GM21360 (cell line): ENCODE results near the gene POU2AF2.
"Not testable (repeated sequence)": the region's sequence is repeated elsewhere in the genome, so short reads cannot be mapped to it uniquely, and the experiment has no call there.

ENCODE experiments used
- ATAC-seq: cut with Tn5 transposase; IDR thresholded peaks from one replicate; pipeline ENCODE4 v1.9.1; 2021; ENCODE audit warnings: mild to moderate bottlenecking, moderate library complexity; ENCODE audit not compliant: unreplicated experiment

Gene POU2AF2

DNA sequence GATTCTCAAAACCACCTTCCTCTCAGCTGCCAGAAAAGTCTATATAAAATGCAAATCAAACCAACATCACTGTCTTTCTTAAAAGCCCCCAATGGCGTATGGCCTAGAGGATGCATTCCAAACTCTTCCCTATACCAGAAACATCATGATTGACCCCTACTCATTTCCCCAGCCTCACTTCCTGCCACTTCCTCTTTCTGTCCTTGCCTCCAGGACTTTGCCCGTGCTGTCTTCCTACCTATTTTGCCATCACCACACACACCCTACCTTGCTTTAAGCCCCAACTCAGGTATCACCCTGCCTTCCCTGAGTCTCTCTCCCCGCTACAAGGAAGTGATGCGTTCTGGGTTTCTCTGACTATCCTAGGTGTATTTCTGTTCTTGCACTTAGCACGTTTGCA, 8.1 kb downstream of the POU2AF2 start:
- no peak for ATAC-seq

DNA sequence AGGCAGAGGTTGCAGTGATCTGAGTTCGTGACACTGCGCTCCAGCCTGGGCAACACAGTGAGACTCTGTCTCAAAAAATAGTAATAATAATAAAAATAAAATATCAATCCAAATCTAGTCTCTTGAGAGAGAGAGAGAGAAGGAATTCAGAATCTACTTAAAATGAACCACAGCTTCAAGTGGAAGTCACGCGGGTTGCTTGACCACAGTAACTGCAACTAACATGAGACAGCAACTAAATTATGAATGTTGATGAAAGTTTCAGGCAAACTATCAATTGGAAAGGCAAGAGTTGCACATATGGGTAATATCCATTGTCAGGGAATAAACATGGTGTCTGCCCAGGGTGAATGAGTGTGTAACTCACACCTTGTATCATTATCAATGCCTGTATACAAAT, 12.5 kb downstream of the POU2AF2 start:
- no peak for ATAC-seq

DNA sequence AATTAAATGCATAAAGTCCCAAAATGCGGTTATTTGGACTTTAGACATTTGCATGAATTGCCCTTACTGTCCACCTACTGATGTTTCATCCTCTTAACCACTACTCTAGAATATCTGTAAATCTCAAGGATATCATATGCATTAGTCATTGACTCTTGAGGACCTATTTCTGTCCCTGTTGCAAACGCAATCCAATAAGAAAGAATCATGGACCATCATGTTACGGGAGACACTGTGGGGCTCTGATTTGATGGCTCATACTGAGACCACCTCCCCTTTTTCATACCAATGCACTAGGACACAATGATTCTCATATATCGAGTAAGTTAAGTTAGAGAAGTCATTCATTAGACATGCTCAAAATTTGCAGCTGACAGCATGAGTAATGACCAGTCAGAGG, 14.4 kb downstream of the POU2AF2 start:
- ATAC-seq = no peak

DNA sequence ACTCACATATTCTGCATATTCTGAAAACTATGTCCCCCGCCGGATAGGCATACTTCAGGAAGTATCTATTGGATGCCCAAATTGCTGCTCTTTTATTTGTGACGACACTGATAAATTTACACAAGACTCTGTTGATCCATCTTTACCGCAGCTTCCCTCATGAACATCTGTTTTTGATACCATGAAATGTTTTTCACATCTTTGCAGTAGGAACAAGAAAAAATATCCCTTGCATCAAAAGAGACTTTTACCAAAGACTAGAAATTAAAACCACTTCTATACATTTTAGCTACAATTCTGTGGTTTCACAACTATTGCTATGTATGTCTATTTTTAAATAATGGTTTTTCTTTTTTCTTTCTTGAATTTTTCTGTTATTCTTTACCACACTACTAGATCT, 15.3 kb downstream of the POU2AF2 start:
- no peak for ATAC-seq

DNA sequence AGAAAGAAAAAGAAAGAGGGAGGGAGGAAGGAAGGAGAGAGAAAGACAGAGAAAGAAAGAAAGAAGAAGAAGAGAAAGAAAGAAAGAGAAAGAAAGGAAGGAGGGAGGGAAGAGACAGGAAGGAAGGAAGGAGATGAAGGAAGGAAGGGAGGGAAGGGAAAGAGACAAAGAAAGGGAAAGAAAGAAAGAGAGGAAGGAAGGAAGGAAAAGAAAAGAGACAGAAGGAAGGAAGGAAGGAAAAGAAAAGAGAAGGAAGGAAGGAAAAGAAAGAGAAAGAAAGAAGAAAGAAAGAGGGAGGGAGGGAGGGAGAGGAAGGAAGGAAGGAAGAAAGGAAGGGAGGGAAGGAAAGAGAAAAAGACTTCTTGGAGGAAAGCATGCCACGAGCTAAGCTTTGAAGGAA, 19.1 kb downstream of the POU2AF2 start:
- no peak for ATAC-seq

DNA sequence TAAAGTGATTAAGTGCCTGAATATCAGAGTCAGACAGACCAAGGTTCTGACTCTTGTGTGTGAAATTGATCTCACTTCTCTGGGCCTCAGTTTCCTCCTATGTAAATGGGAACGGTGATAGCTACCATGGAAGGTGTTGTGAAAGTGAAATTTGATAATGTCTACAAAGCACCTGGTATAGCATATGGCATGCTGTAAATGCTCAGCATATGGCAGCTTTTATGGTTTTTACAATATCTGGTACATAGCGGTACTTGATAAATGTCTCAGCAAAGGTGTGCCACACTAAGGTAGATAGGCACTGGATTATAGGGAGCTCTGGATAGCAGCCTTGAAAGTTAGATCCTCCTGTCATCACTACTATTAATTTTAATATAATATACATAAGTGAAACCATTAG, 19.9 kb downstream of the POU2AF2 start:
- no peak for ATAC-seq

DNA sequence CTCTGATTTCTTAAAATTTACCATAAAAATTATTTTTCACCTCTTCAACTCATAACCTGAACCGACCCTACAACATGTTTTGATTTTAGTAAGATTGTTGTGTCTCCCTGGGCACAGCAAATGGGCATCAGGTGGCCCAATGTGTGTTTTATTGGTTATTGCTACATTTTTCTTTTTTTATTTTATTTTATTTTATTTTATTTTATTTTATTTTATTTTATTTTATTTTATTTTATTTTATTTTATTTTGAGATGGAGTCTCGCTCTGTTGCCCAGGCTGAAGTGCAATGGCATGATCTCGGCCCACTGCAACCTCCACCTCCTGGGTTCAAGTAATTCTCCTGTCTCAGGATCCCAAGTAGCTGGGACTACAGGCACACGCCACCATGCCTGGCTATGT, 22.8 kb downstream of the POU2AF2 start:
- ATAC-seq = not testable (repeated sequence)

DNA sequence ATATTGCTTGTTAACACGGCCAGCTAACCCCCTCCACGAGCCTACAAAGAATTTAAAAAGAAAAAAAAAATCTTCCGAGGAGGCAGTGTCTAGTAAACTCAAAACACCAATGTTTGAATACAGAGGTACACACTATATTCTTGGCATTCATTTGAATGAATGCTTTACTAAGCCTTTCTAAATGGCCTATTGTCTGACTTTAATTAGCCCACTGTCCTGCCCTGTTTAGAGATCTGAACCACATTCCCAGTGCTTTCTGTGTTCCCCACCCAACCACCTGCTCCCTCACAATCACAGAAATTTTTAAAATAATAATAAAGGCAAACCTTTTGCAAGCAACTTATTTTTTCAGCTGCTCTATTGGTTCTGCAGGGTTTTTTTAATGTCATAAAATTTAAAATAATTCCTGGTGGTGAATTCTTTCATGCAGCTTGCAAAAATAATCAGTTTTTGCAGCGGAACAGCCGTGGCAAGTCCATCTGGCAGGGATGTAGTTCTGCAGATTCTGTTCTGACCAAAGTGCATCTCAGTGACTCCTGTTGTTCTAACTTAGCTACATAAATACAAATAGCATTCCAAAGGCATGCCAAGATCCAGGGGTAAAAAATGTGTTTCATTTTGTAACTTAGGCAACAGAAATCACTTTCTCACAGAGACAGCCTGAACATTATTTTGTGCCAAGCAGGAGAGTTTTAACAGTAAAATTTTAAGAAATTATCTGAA, 23.8 kb downstream of the POU2AF2 start:
- no peak for ATAC-seq

DNA sequence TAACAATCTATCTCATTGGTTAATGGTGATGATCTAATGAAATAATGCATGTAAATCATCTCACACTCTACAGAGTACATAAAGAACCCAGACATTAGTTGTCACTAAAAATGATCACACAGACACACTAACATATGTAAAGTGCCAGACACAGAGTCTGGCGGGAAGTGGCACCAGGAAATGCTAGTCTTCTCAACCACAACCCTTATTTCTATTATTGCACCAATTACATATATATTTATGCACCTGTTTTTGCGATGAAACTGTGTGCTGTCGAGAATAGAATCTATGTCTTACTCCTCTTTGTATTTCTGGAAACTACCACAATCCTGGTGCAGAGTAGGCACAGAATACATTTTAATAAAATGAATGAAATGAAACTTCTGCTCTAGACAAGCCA, 26.9 kb downstream of the POU2AF2 start:
- no peak for ATAC-seq

DNA sequence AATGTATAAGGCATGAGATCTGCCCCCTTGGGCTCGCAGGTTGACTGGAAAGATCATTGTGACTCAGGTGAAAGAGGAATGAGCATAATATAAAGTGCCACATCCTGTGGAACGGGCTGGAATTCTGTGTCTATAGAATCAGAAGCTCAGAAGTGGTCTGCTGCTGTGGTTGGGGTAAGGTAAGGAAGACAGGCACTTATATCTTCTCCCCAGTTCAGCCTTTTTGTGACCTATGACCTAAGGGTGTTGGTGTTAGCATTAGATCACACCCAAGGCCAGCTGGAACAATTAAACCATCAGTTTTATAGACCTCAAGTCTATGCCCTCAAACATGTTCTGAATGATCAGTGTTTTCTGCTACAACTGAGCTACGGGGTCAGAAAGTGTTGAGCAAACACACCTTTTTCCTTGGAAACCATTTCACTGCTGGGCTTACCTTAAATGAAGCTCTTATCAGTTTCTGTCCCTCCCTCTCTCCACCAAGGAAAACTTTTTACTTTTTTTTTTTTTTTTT, 37.1 kb downstream of the POU2AF2 start:
- no peak for ATAC-seq

DNA sequence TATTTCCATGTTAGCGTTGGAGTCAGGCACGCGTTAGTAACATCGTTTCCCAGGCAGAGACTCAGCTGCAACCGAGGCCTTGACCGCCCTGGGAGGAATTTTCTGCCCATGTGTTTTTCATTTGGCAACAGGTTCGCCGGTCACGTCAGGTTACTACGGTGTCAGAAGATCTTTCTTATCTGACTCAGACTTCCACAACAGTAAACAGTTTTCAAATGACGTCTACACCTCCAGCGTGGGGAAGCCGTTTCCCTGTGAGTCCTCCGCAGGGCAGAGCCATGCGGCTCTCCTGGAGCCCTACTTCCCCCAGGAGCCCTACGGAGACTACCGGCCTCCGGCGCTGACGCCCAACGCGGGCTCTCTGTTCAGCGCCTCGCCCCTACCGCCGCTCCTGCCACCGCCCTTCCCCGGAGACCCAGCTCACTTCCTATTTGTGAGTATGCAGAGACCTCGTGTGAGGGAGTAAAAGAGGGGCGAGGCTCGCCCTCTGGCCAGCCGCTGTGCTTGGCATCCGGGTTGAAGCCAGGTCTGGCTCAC, 38.5 kb downstream of the POU2AF2 start:
- no peak for ATAC-seq

DNA sequence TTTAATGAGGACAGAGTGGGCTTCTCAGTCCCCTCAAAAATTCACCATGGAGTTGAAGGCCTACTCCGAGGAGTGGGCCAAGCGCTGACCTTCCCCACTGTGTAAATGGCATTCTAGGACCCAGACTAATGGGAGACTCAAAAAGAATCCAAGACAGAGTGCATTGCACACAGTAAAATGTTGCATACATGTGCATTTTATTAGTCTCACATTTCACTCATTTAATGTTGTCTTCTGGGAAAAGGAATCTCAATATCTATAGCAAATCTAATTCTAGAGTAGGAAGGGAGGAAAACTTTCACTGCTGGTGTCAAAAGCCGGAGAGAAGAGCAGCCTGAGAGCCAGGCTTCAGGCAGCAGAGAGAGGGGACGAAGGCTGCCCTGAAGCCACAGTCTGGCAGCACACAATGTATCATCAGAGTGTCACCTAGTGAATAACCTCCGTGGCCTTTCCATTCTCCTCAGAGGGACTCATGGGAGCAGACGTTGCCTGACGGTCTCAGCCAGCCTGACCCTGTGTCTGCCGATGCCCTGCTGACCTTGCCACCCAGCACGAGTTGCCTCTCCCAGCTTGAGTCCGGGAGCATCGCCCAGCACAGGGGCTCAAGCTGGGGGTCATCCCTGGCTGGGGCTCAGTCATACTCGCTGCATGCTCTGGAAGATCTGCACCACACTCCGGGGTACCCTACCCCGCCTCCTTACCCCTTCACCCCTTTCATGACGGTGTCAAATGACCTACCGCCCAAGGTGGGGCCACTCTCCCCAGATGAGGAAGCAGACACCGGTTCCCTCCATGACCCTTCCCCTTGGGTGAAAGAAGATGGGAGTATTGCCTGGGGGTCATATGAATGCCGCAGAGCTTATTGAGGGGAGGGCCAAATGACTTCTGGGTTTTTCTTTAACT, 39.9 kb downstream of the POU2AF2 start:
- ATAC-seq = no peak

DNA sequence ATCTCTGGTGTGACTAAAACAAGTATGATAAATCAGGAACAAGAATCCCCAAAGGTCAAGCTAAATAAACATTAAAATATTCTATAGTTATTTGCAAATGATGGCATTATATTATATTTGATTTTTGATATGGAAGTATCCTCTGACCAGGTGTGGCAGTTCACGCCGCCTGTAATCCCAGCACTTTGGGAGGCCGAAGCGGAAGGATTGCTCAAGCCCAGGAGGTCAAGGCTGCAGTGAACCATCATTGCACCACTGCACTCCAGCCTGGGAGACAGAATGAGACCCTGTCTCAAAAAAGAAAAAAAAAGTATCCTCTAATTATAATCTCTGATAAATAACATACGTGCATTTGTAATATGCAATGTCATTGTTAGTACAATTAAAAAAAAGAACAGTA, 46.2 kb downstream of the POU2AF2 start:
- no peak for ATAC-seq

DNA sequence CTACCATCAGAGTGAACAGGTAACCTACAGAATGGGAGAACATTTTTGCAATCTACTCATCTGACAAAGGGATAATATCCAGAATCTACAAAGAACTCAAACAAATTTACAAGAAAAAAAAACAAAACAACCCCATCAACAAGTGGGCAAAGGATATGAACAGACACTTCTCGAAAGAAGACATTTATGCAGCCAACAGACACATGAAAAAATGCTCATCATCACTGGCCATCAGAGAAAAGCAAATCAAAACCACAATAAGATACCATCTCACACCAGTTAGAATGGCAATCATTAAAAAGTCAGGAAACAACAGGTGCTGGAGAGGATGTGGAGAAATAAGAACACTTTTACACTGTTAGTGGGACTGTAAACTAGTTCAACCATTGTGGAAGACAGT, 46.9 kb downstream of the POU2AF2 start:
- not testable (repeated sequence) for ATAC-seq

DNA sequence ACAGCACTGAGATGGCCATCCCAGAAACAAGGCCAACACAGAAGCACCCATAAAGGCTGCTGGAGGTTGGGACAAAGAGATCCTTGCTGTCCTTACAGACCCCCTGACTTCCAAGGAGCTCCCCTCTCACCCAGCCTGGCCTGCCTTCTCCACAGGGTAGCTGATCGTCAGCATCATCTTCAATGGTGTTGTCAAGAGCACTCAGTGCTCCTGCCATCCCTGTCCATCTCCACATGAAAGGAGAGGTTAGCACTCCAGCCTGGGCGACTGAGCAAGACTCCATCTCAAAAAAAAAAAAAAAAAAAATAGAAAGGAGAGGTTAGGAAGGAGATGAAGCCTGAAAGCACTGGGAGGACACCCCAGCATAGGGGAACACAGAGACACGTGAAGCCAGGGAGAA, 50.7 kb downstream of the POU2AF2 start:
- ATAC-seq = no peak

DNA sequence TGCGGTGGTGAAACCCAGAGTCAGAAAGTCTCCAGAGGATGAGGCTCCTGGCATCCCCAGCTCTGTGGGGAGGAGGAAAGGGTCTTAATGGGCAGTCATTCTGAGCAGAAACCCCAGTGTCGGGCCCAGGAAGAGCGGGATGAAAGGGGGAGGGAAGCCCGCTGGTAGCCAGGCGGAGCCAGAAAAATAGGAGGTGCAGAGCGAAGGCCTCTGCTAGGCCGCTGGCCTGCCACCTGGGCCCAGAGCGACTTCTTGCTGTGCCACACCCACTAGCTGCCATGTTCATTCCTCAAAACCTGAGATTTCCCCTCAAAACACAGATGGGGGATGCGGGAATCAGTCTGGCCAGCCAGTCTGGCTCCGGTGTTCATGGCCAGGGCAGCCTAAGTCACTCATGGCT, 52.2 kb downstream of the POU2AF2 start:
- ATAC-seq = no peak

DNA sequence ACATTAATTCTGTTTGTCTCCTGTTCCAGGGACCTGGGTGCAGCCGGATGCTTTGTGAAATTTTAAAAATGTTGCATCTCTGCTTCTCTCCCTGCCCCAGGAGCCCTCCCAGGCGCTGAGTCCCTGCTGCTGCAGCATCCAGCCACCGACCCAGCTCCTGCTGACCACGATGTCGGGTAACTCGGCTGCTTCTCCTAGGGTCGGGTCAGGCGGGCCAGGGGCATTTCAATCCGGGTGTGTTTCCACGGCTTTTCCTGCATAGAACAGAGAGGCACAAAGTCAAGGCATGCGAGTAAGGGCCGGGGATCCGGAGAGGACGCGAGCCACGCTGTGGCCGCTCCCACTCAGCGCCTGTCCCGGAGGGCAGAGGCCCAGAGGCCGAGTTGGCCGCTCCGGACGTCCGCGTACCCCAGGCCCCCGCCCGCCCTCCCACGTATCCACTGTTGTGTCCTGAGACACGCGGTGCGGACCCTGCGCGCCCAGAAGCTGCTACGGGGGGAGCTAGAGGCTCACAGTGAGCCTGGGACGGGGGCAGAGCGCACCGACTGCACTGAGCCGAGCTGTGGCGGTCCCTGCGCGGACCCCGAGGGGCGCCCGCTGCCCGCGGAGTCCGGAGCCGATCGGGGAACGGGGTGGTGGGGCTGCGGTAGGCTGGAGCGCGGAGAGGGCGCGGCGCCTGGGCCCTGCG, 53.0 kb downstream of the POU2AF2 start, which contains the start of gene POU2AF3:
TSS of gene POU2AF3 (plus strand) at position 134 of the 688 bp plus-strand sequence. CDS start at position 170, 36 bp downstream.
- peak; percentile 32 for ATAC-seq

DNA sequence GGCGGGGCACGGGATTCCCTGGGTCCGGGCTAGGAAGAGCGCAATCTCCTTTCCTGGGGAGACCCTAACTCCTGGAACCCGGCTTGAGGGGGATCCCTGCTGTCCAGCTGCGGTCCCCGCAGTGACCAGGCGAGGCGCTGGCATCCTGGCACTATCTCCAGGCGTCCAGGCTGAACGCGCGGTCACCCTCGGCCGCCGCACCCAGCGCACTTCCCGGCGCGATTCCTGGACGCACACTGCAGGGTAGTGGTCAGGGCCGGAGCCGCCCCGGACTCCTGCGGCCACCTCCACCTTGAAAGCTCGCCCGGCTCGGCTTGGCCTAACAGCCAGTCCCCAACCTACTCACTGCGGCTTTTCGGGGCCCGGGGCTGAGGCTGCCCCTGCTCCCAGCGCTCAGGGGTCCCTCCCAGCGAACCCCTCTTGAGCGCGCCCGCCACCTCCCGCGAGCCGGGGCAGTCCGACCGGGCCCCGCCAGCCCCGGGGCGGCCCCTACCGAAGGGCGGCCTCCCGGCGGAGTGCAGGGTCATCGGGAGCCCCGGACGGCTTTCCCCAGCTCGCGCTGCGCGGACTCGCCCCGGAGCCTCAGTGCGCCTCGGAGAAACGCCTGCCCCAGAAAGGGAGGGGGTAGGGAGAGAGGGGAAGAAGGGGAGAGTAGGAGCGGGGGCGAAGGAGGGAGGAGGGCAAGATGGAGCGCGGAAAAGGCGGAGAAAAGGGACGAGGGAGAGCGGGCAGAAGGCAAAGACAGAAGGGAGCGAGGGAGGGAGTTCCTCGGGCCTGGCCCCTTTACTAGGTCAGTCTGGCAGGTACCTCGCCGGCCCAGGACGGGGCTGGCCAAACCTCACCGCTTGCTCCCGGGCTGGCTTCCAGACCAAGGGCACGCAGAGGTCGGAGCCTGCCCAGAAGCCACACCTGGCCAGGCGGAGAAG, 53.8 kb downstream of the POU2AF2 start:
- peak; percentile 44 for ATAC-seq

DNA sequence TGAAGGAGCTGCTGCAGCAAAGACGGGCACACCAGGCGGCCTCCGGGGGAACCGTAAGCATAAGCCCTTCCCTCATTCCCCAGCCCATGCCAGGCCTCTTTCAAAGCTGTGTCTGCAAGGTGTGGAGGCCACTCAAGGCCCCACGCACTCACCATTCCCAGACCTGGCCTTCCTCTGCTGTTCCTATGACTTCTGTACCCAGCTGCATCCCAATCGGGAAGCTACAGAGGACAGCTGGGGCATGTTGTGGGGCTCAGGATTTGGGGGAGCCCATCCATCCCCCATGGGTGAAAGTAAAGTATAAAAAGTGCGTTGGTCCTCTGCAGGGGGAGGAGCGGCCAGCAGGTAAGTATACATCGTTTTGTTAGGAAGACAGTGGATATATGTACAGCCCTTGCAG, 55.0 kb downstream of the POU2AF2 start:
- no peak for ATAC-seq
